Stimulated activated CD4-positive, alpha-beta T cell treated with anti-CD3 and anti-CD28 coated beads, Interleukin-12 subunit alpha, Interleukin-12 subunit beta, amount 100 ng/mL, for 4 hours (primary cell): ENCODE results near the gene HOXA7.

Source experiments
- DNase-seq: peaks from one replicate; pipeline ENCODE4 v3.0.0-alpha.2; 2020

HOXA7 gene

GRCh38 chr7:27131390-27131819 lies 25.1 kb downstream of the HOXA7 start:
- no peak for DNase-seq

DNA sequence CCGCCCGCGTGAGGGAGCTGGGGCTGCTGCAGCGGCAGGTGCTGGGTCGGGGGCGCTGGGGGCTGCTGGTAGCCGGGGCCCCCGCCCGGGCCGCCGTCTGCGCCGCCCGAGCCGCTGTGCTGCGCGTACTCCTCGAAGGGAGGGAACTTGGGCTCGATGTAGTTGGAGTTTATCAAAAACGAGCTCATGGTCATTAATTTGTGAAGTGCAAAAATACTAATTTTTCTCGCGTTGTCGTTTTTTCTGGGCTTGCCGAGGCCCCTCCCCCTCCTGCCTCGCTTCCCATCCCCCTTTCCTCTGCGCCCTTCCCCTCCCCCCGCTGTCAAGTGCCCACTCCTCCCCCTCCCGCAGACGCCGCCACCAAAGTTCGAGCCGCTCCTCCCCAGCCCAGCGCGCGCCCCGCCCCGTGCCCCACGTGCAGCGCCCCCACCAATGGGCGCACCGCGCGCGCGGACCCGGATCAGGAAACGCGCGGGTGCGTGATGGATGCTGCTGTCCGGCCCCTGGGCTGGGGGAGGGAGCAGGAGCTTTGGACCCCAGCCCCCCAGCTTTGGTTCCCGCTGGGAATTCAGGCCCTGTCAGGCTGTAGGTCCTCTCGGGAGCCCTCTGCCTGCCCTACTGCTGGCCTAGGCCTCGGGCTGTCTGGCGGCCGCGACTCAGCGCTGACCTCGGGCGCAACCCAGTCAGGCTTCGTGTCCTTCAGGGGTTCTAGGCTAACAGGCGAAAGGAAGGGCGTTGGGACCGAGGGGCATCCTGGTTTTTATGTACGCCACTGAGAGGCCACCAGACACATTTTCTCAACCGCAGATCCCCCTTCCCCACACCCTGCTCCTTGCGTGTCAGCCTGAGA lies 25.7 kb downstream of the HOXA7 start, which contains the start of gene HOXA4:
TSS of gene HOXA4 (minus strand) at position 218 of the 850 bp plus-strand sequence. CDS start at position 194, 24 bp downstream.
- peak; percentile 66 for DNase-seq

GRCh38 chr7:27129729-27130539 lies 26.5 kb downstream of the HOXA7 start:
- no peak for DNase-seq

DNA sequence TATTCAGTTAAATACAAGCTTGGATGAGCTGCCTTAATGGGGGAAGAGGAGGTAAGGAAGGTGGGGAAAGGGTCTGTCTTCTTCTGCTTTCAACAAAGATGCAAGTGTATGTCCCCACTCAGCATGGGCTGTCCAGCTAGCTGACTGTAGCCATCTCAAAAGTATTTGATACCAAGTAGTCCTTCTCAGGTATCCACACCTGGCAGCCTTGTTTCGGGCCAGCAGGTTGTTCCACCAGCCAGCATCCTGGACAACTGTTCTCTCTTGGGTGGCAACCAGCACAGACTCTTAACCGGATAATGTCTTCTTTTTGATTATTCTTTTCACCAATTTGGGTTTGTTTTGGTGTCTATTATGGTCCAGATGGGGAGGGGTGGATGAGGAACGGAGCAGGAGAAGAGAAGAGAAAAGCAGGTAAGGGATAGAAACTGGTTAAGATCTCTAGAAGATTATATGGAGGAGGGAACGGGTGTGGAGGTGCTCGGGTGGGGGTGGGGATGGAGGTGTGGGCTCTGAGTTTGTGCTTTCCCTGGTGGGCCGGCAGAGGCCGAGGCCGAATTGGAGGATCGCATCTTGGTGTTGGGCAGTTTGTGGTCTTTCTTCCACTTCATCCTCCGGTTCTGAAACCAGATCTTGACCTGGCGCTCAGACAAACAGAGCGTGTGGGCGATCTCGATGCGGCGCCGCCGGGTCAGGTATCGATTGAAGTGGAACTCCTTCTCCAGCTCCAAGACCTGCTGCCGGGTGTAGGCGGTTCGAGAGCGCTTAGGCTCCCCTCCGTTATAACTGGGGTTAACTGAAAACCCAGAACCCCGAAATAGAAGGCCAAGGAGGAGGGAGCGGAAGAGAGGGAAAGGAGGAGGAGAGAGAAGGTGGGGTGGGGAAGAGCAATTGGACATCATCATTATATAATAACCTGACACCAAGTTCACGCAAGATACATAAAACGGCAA lies 27.4 kb downstream of the HOXA7 start:
- DNase-seq = no peak

DNA sequence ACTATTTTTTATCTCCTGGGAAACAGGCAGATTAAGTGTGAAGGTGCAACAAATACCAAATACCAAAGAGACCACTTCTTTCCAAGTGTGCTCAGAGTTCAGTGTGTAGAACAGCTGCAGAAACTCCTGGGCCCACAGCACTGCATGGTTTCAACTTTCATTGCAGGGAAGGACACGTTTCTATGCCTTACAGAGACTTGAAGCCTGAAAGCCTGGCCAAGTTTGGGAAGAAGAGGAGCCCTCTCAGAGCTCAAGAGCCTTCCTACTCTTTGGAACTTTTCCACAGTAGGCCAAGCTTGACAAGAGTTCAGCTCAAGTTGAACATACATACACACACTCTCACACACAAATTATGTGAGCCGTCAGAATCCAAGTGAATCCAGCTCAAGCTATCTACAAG lies 28.4 kb downstream of the HOXA7 start:
- DNase-seq = no peak

- DNase-seq = no peak
Measured at GRCh38 chr7:27126596-27127327, 29.7 kb downstream of the HOXA7 start.

- DNase-seq = no peak
Measured at GRCh38 chr7:27125986-27126394, 30.5 kb downstream of the HOXA7 start.

DNA sequence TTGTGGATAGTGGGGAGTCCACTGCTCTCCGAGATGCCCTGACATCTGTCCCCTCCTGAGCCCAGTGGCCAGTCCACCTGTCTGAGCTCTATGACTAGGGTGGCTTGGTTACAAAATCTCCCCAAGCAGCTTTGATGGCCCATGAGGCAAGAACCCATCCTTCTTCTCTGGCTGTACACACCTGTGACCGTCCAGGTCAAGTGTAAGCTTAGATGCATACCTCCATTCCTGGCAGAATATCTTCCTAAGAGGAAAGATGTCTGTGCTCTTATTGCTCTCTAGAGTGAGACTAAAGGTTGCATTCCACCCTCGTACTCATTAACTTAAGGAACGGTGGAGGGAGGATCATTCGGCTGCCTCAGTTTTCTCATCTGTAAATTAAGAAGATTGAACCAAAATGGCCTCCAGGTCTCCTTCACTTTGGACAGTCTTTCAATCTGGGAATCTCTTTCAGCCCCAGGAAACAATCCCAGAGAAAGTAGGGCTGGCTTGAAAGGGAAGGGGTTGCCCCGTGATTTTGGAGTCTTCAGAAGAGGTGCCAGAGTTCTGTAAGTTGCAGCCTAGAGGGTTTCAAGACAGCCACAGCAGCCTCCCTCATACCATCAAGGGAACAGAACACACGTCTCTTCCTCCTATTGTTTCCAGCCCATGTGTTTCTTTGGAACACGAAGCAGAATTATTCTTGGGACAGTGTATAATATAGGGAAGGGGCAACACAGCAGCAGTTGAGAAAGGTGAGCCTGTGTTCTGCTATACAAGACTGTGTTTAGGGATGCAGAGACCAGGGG lies 31.4 kb downstream of the HOXA7 start:
- DNase-seq = no peak

- no peak for DNase-seq
Measured at GRCh38 chr7:27124096-27124901, 32.2 kb downstream of the HOXA7 start.

GRCh38 chr7:27123477-27124053 lies 32.9 kb downstream of the HOXA7 start:
- DNase-seq = no peak

GRCh38 chr7:27123007-27123476 lies 33.4 kb downstream of the HOXA7 start:
- DNase-seq = no peak

- DNase-seq = no peak
Measured at GRCh38 chr7:27122077-27122910, 34.2 kb downstream of the HOXA7 start.

GRCh38 chr7:27121684-27122076 lies 34.8 kb downstream of the HOXA7 start:
- DNase-seq = no peak

- DNase-seq = no peak
Measured at GRCh38 chr7:27119412-27119911, 37.0 kb downstream of the HOXA7 start.

DNA sequence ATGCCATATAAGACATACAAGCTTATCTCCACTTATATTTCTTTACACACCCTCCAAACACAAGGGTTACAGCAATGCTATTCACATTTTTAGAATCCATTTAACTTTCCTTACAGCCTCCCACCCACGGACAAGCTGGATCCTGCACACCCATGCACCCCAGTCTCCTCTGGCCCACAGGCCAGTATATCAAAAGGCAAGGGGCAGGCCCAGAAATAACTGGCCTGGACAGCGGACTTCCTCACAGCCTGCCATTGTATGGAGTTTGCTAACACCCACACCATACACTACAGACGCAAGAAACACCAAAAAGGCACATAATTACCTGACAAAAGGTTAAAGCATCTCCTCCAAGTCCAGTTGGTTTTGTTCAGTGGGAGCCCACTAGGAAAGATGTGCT lies 37.9 kb downstream of the HOXA7 start:
- no peak for DNase-seq

DNA sequence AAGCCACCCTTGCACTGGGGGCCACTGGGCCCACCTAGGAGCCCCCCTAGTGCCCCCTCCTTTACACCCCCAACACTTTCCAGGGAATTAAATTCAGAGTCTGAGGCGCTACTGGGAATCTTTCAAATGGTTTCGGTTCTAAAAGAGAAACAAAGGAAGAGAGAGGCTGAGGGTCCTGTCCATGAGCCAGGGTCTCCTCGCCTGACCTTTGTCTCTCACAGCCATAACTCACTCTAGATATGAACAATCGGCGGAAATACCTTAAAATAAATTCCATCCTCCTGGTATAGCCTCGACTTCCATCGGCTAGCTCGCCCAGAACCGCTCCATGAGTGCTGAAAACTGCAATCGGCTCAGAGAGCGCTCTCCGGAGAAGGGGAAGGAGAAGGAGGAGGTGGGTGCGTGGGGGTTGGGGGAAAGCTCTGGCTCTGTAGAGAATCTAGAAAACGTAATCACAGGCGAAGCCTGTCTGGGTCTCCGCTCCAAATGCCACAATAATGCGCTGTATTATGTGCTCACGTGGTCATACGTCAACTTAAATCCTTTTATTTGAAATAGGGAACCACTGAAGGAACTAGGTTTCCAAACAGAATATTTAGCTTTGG lies 38.5 kb downstream of the HOXA7 start:
- no peak for DNase-seq

DNA sequence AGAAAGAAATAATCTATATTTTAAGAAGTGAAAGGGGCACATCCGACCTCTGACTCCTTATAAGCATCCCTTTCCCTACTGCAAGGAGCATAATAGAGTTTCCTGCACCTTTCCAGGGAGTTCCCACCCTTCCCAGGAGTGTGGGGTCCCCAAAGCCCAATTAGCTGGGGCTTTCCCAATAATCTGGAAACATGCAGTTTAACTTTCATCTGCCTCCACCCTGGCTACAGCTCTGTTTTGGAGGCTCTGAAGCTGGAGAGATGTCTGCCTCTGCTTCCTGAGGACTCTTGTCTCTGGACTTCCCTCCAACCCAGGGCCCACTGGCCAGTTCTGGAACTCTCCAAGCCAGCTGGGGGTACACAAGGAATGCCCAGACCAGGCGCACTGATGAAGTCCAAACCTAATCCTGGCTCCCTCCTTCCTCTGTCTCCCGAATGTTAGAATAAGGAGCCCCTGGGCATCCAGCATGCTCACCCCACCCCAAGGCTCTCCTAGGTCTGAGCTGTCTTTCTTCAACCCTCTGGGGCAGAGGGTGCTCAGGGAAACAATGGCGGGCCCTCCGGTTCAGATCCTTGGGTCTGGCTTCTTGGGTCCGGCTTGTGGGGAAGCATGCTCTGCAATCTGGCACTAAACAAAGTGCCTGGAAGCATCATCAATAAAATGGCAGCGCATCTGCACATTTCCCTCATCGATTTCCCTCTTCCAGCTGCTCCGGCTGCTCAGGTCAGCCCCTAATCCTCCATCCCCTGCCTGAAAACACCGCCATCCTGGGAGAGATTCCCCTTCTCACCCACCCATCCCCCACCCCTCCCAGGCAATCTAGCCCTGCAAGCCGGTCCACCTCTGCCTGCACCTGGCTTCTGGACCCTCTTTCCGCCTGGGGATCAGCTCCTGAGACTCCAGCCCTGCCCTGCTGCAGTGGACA lies 39.3 kb downstream of the HOXA7 start:
- no peak for DNase-seq
